Measurements from ENCODE around the gene SLC7A11.

Gene SLC7A11

DNA sequence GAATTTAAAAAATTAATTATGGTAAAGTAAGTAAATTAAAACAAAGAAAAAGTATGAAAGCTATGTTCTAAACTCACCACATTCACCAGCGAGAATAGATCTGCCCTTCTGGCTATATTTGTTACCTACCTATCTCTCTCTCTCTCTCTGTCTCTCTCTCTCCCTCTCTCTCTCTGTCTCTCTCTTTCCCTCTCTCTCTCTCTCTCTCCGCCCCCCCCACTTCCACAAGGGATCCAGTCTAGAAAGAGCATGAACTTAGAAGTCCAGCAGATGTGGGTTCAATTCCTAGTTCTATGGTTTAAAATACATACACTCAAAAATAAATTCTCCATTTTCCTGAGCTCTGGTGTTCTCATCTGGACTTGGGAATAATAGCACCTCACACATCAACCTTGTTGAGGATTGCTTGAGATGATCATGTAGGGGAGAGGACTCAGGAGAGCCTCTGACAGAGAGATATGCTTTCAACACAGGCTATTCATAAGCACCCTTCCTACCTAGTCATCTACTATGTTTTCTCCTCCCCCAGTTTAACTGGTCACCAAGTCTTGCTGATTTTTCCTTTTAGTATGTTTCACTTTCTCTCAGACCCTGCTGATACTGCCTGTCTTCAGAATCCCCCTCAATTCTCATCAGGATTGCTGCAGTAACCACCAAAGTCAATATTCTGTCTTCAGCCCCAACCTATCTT, 64.7 kb downstream of the SLC7A11 start:
- no CpG with 5 or more reads among the region's 2 CpGs for WGBS (ENCODE audit: extremely low coverage, insufficient coverage, low lambda C conversion rate)
- no peak overlapping the region for H4K5ac ChIP-seq (ENCODE audit: low read length)
- no peaks in the 10 kb centered on the region for H3K4me1 ChIP-seq (ENCODE audit: control insufficient read depth, low read depth, low read length)
- no peak overlapping the region for H4K8ac ChIP-seq (ENCODE audit: low read depth, low read length)
- H2BK120ac ChIP-seq (ENCODE audit: low read depth, low read length): no peak overlapping the region
- H3K27ac ChIP-seq (ENCODE audit: low read depth, low read length): no peak overlapping the region
- no peak overlapping the region for H3K4me2 ChIP-seq (ENCODE audit: low read length)
- no peak overlapping the region for H3K4me3 ChIP-seq (ENCODE audit: low read length)
- no peak overlapping the region for H2AK5ac ChIP-seq (ENCODE audit: low read length)
- no peaks in the 10 kb centered on the region for H3K36me3 ChIP-seq (ENCODE audit: control insufficient read depth, insufficient read depth, low read length)
- no peak overlapping the region for H3K9ac ChIP-seq (ENCODE audit: low read length)
- H3K4ac ChIP-seq (ENCODE audit: low read depth, low read length): no peak overlapping the region
- no peak overlapping the region for H2BK15ac ChIP-seq (replicated peaks; ENCODE audit: low read depth)
- H3K18ac ChIP-seq (ENCODE audit: low read length): no peak overlapping the region
- no peak overlapping the region for H2BK5ac ChIP-seq (ENCODE audit: low read length)
- H3K56ac ChIP-seq (ENCODE audit: low read length): no peak overlapping the region
- no peak overlapping the region for H3K23ac ChIP-seq (ENCODE audit: low read length)
- no peaks in the 10 kb centered on the region for H3K79me1 ChIP-seq (ENCODE audit: low read length)
- H3K79me2 ChIP-seq (ENCODE audit: control insufficient read depth, insufficient read depth, low read length): no peaks in the 10 kb centered on the region
- DNase-seq: no peak
- no peaks in the 10 kb centered on the region for H3K27me3 ChIP-seq (ENCODE audit: insufficient read depth, low read length, poor library complexity)

- Histone ChIP-seq H2BK5ac (ENCODE audit: low read length) (no peak overlapping the region), H3K4me2 (ENCODE audit: low read length) (no peak overlapping the region), H3K56ac (ENCODE audit: low read length) (no peak overlapping the region), H3K4me1 (ENCODE audit: control insufficient read depth, low read depth, low read length) (no peaks in the 10 kb centered on the region), H3K27me3 (ENCODE audit: insufficient read depth, low read length, poor library complexity) (no peaks in the 10 kb centered on the region), H3K9ac (ENCODE audit: low read length) (no peak overlapping the region), H3K4me3 (ENCODE audit: low read length) (no peak overlapping the region), H4K5ac (ENCODE audit: low read length) (no peak overlapping the region), H3K4ac (ENCODE audit: low read depth, low read length) (no peak overlapping the region), H3K79me1 (ENCODE audit: low read length) (no peaks in the 10 kb centered on the region), H3K27ac (ENCODE audit: low read depth, low read length) (no peak overlapping the region), H2BK120ac (ENCODE audit: low read depth, low read length) (no peak overlapping the region), H2AK5ac (ENCODE audit: low read length) (no peak overlapping the region), H2BK15ac (replicated peaks; ENCODE audit: low read depth) (no peak overlapping the region), H3K18ac (ENCODE audit: low read length) (no peak overlapping the region), H4K8ac (ENCODE audit: low read depth, low read length) (no peak overlapping the region), H3K36me3 (ENCODE audit: control insufficient read depth, insufficient read depth, low read length) (no peaks in the 10 kb centered on the region), H3K79me2 (ENCODE audit: control insufficient read depth, insufficient read depth, low read length) (no peaks in the 10 kb centered on the region), H3K23ac (ENCODE audit: low read length) (no peak overlapping the region)
- DNase-seq: no peak
- WGBS (ENCODE audit: extremely low coverage, insufficient coverage, low lambda C conversion rate): no CpG with 5 or more reads among the region's 5 CpGs
These were observed 67.0 kb downstream of the SLC7A11 start for GRCh38 chr4:138174981-138175794.

- Histone ChIP-seq H3K4me2 (ENCODE audit: low read length) (no peak overlapping the region), H3K79me2 (ENCODE audit: control insufficient read depth, insufficient read depth, low read length) (no peaks in the 10 kb centered on the region)
- no CpG with 5 or more reads among the region's 1 CpG for WGBS (ENCODE audit: extremely low coverage, insufficient coverage, low lambda C conversion rate)
These were observed 77.9 kb downstream of the SLC7A11 start for GRCh38 chr4:138164208-138164607.

DNA sequence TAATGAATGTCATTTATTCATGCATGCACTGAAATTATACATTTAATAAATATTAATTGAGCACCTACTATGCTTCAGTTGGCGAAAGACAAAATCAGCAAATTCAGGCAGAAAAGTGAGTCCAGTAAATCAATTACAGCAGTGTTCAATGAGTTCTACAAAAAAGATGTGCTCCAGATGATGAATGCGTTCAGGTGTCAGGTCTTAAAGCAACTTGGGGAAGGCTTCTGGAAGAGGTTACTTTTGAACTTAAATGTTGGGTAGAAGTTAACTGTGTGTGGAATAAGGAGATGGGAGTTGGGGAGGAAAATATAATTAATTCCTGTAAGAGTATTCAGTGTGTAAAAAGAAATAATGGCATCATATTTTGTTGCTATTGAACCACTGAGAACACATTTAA, 79.0 kb downstream of the SLC7A11 start:
- Histone ChIP-seq H3K56ac (ENCODE audit: low read length) (no peak overlapping the region), H3K36me3 (ENCODE audit: control insufficient read depth, insufficient read depth, low read length) (no peaks in the 10 kb centered on the region), H2AK5ac (ENCODE audit: low read length) (no peak overlapping the region), H3K4me3 (ENCODE audit: low read length) (no peak overlapping the region), H2BK15ac (replicated peaks; ENCODE audit: low read depth) (no peak overlapping the region), H3K79me2 (ENCODE audit: control insufficient read depth, insufficient read depth, low read length) (no peaks in the 10 kb centered on the region), H3K18ac (ENCODE audit: low read length) (no peak overlapping the region), H3K4ac (ENCODE audit: low read depth, low read length) (no peak overlapping the region), H3K27me3 (ENCODE audit: insufficient read depth, low read length, poor library complexity) (no peaks in the 10 kb centered on the region), H2BK120ac (ENCODE audit: low read depth, low read length) (no peak overlapping the region), H2BK5ac (ENCODE audit: low read length) (no peak overlapping the region), H4K5ac (ENCODE audit: low read length) (no peak overlapping the region), H3K79me1 (ENCODE audit: low read length) (no peaks in the 10 kb centered on the region), H3K4me1 (ENCODE audit: control insufficient read depth, low read depth, low read length) (no peaks in the 10 kb centered on the region), H3K4me2 (ENCODE audit: low read length) (no peak overlapping the region), H3K27ac (ENCODE audit: low read depth, low read length) (no peak overlapping the region), H4K8ac (ENCODE audit: low read depth, low read length) (no peak overlapping the region), H3K23ac (ENCODE audit: low read length) (no peak overlapping the region), H3K9ac (ENCODE audit: low read length) (no peak overlapping the region)
- WGBS (ENCODE audit: extremely low coverage, insufficient coverage, low lambda C conversion rate): no CpG with 5 or more reads among the region's 2 CpGs
- DNase-seq: no peak

More at GRCh38 chr4:138164208-138164607, 77.9 kb downstream of the SLC7A11 start:
- Histone ChIP-seq H3K36me3 (ENCODE audit: control insufficient read depth, insufficient read depth, low read length) (no peaks in the 10 kb centered on the region), H3K56ac (ENCODE audit: low read length) (no peak overlapping the region), H4K8ac (ENCODE audit: low read depth, low read length) (no peak overlapping the region), H3K18ac (ENCODE audit: low read length) (no peak overlapping the region), H2BK15ac (replicated peaks; ENCODE audit: low read depth) (no peak overlapping the region), H3K4ac (ENCODE audit: low read depth, low read length) (no peak overlapping the region), H2BK5ac (ENCODE audit: low read length) (no peak overlapping the region), H3K79me1 (ENCODE audit: low read length) (no peaks in the 10 kb centered on the region), H2BK120ac (ENCODE audit: low read depth, low read length) (no peak overlapping the region), H3K4me1 (ENCODE audit: control insufficient read depth, low read depth, low read length) (no peaks in the 10 kb centered on the region), H3K4me3 (ENCODE audit: low read length) (no peak overlapping the region), H4K5ac (ENCODE audit: low read length) (no peak overlapping the region), H3K27ac (ENCODE audit: low read depth, low read length) (no peak overlapping the region), H2AK5ac (ENCODE audit: low read length) (no peak overlapping the region), H3K23ac (ENCODE audit: low read length) (no peak overlapping the region), H3K9ac (ENCODE audit: low read length) (no peak overlapping the region), H3K27me3 (ENCODE audit: insufficient read depth, low read length, poor library complexity) (no peaks in the 10 kb centered on the region)
- no peak for DNase-seq

- Histone ChIP-seq H3K79me2 (ENCODE audit: control insufficient read depth, insufficient read depth, low read length) (no peaks in the 10 kb centered on the region), H3K23ac (ENCODE audit: low read length) (no peak overlapping the region), H3K56ac (ENCODE audit: low read length) (no peak overlapping the region), H2BK15ac (replicated peaks; ENCODE audit: low read depth) (no peak overlapping the region), H3K4me2 (ENCODE audit: low read length) (no peak overlapping the region), H3K4me1 (ENCODE audit: control insufficient read depth, low read depth, low read length) (no peaks in the 10 kb centered on the region), H3K4ac (ENCODE audit: low read depth, low read length) (no peak overlapping the region), H3K27me3 (ENCODE audit: insufficient read depth, low read length, poor library complexity) (no peaks in the 10 kb centered on the region), H3K18ac (ENCODE audit: low read length) (no peak overlapping the region), H3K4me3 (ENCODE audit: low read length) (no peak overlapping the region), H3K27ac (ENCODE audit: low read depth, low read length) (no peak overlapping the region), H4K5ac (ENCODE audit: low read length) (no peak overlapping the region), H2BK5ac (ENCODE audit: low read length) (no peak overlapping the region), H2AK5ac (ENCODE audit: low read length) (no peak overlapping the region), H3K9ac (ENCODE audit: low read length) (no peak overlapping the region), H2BK120ac (ENCODE audit: low read depth, low read length) (no peak overlapping the region), H3K36me3 (ENCODE audit: control insufficient read depth, insufficient read depth, low read length) (no peaks in the 10 kb centered on the region), H4K8ac (ENCODE audit: low read depth, low read length) (no peak overlapping the region), H3K79me1 (ENCODE audit: low read length) (no peaks in the 10 kb centered on the region)
- no peak for DNase-seq
These were observed 79.9 kb downstream of the SLC7A11 start for GRCh38 chr4:138162259-138162658.

Data from mesendoderm (in vitro differentiated cells).